HepG2 (cell line): ENCODE results near the gene PLEKHG2.

Source experiments
- POLR2A ChIP-seq, 2 experiments: IDR thresholded peaks; 2 replicates each; pipeline ENCODE4 v1.6.1; 2011; ENCODE audit warnings: low read depth in 2 of 2, low read length in 2 of 2, mild to moderate bottlenecking in 1 of 2, moderate library complexity in 1 of 2; ENCODE audit not compliant: insufficient read depth in 1 of 2
- STAG1 ChIP-seq: sonication (generic); formaldehyde crosslinking; IDR thresholded peaks from 2 replicates; pipeline ENCODE4 v1.4.0; 2020; ENCODE audit warnings: missing genetic modification reagents
- TAF1 ChIP-seq: sonication (generic); formaldehyde crosslinking; IDR thresholded peaks from 2 replicates; pipeline ENCODE4 v1.4.0; 2020; ENCODE audit warnings: missing genetic modification reagents
- TP53 ChIP-seq: sonication (generic); formaldehyde crosslinking; conservative IDR thresholded peaks from 2 replicates; pipeline ENCODE4 v1.4.0; 2020; ENCODE audit warnings: missing genetic modification reagents
- ZBTB7A ChIP-seq: sonication (generic); formaldehyde crosslinking; IDR thresholded peaks from 2 replicates; pipeline ENCODE4 v1.8.0; 2022; ENCODE audit warnings: mild to moderate bottlenecking, missing genetic modification reagents

- TF ChIP-seq TAF1 (CRISPR knock-in tag) (no peak), TP53 (CRISPR knock-in tag) (no peak), POLR2A (IDR thresholded peaks at IDR 0.05; ENCODE audit: insufficient read depth in 1 of 2, low read depth in 2 of 2, low read length in 2 of 2) (no peak), ZBTB7A (CRISPR knock-in tag) (no peak), STAG1 (CRISPR knock-in tag) (no peak)
Observed at GRCh38 chr19:39379865-39380396, 32.5 kb upstream of the PLEKHG2 start.
